HL-60 (cell line): ENCODE data around the gene CSDE1.

ENCODE experiments used
- DNase-seq, 2 experiments: peaks; one replicate each; pipeline ENCODE4 v3.0.0-alpha.2; 2010 to 2020; ENCODE audit warnings: low read depth in 1 of 2, low spot score in 1 of 2
- H3K27ac ChIP-seq: fragments of 250-450 bp; sonication (Bioruptor Pico); replicated peaks from 2 replicates; pipeline ENCODE4 v1.5.1; 2020; ENCODE audit warnings: mild to moderate bottlenecking, moderate library complexity
- H3K27me3 ChIP-seq: fragments of 250-450 bp; sonication (Bioruptor Pico); 2 replicates; pipeline ENCODE4 v1.5.1; 2021; ENCODE audit warnings: mild to moderate bottlenecking, moderate library complexity; ENCODE audit not compliant: insufficient read depth, poor library complexity, severe bottlenecking
- H3K4me3 ChIP-seq: replicated peaks from 2 replicates; pipeline ENCODE4 v1.5.1; 2011; ENCODE audit warnings: mild to moderate bottlenecking, control low read depth, low read length; ENCODE audit not compliant: insufficient read depth
- GABPA ChIP-seq: IDR thresholded peaks from 2 replicates; pipeline ENCODE4 v1.6.1; 2012; ENCODE audit warnings: low read depth
- POLR2AphosphoS5 ChIP-seq: IDR thresholded peaks from 2 replicates; pipeline ENCODE4 v1.6.1; 2012; ENCODE audit warnings: low read depth
- SPI1 ChIP-seq: IDR thresholded peaks from 2 replicates; pipeline ENCODE4 v1.6.1; 2012; ENCODE audit warnings: low read depth, mild to moderate bottlenecking, borderline replicate concordance
- TF ChIP-seq, protein P1 (sequence below): IDR thresholded peaks from one replicate; pipeline ENCODE4 v1.5.1; 2011; ENCODE audit warnings: low read length, control low read depth, inconsistent platforms; ENCODE audit not compliant: insufficient read depth
- TF ChIP-seq, protein P2 (sequence below): IDR thresholded peaks from 2 replicates; pipeline ENCODE4 v1.6.1; 2012; ENCODE audit warnings: low read depth; ENCODE audit not compliant: insufficient replicate concordance

Gene CSDE1

DNA sequence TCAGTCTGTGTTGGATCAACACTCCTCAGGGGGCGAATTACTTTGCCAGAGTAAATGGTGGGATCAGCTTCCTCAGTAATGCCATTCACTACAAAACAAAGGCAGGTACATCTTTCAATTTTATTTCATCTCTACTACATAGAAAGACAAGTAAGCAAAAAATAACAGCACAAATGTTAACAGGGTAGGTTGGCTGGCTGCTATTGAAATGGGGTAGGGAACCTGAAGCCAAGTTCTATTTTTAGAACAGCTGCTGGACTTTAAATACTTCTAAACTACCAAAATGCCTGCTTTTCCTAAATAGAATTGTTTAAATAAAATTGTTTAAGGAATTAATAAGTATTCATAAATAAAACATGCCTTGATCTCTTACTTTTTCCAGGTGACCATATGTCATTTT, 33.9 kb downstream of the CSDE1 start:
- Histone ChIP-seq H3K27ac (no peak overlapping the region), H3K4me3 (no peak overlapping the region), H3K27me3 (no peaks in the 10 kb centered on the region)
- no peak for DNase-seq
- TF ChIP-seq POLR2AphosphoS5 (no peak), SPI1 (no peak), GABPA (no peak)
- TF ChIP-seq, protein P1, sequence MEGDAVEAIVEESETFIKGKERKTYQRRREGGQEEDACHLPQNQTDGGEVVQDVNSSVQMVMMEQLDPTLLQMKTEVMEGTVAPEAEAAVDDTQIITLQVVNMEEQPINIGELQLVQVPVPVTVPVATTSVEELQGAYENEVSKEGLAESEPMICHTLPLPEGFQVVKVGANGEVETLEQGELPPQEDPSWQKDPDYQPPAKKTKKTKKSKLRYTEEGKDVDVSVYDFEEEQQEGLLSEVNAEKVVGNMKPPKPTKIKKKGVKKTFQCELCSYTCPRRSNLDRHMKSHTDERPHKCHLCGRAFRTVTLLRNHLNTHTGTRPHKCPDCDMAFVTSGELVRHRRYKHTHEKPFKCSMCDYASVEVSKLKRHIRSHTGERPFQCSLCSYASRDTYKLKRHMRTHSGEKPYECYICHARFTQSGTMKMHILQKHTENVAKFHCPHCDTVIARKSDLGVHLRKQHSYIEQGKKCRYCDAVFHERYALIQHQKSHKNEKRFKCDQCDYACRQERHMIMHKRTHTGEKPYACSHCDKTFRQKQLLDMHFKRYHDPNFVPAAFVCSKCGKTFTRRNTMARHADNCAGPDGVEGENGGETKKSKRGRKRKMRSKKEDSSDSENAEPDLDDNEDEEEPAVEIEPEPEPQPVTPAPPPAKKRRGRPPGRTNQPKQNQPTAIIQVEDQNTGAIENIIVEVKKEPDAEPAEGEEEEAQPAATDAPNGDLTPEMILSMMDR, result no peak
- TF ChIP-seq, protein P2, sequence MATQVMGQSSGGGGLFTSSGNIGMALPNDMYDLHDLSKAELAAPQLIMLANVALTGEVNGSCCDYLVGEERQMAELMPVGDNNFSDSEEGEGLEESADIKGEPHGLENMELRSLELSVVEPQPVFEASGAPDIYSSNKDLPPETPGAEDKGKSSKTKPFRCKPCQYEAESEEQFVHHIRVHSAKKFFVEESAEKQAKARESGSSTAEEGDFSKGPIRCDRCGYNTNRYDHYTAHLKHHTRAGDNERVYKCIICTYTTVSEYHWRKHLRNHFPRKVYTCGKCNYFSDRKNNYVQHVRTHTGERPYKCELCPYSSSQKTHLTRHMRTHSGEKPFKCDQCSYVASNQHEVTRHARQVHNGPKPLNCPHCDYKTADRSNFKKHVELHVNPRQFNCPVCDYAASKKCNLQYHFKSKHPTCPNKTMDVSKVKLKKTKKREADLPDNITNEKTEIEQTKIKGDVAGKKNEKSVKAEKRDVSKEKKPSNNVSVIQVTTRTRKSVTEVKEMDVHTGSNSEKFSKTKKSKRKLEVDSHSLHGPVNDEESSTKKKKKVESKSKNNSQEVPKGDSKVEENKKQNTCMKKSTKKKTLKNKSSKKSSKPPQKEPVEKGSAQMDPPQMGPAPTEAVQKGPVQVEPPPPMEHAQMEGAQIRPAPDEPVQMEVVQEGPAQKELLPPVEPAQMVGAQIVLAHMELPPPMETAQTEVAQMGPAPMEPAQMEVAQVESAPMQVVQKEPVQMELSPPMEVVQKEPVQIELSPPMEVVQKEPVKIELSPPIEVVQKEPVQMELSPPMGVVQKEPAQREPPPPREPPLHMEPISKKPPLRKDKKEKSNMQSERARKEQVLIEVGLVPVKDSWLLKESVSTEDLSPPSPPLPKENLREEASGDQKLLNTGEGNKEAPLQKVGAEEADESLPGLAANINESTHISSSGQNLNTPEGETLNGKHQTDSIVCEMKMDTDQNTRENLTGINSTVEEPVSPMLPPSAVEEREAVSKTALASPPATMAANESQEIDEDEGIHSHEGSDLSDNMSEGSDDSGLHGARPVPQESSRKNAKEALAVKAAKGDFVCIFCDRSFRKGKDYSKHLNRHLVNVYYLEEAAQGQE, result no peak

DNA sequence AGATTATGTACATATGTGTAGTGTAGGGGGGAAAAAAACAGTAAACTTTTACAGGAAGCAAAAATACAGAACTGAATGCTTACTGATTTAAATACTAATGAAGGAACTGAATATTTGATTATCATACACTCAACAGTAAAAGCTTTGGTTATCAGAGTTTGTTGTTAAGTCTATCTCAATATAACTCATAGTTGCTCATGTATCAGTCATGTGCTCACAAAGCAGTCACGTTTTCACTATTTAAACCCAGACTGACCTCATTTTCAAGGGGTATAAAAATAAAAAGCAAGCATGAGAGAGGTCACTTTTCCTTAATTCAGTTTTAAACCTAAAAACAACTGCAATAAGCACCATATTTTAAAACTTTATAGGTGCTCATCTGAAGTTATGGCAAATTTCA, 34.3 kb downstream of the CSDE1 start:
- no peak for DNase-seq
- TF ChIP-seq POLR2AphosphoS5 (no peak), GABPA (no peak), SPI1 (no peak)
- TF ChIP-seq, protein P2, result no peak
- TF ChIP-seq, protein P1, result no peak
- H3K27ac ChIP-seq, result no peak overlapping the region
- H3K4me3 ChIP-seq, result no peak overlapping the region
- no peaks in the 10 kb centered on the region for H3K27me3 ChIP-seq

DNA sequence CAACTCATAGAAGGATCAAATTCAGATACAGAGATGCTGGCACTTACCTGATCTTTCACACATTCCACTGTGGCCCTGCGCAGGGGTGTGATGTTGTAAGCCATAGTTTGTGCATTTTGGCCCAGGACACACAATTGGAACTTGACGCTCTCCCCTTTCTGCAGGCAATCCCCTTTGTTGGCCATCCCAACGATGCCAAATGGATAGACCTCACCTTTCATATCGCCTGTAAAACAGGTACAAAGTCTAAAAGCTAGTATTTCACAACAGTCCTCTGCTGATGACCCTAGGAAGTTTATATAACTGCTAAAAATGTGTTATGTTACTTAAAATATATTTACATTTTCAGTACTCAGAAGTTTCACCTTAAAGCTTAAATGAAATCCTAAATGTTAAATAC, 37.3 kb downstream of the CSDE1 start:
- no peaks in the 10 kb centered on the region for H3K27me3 ChIP-seq
- TF ChIP-seq, protein P2, result no peak
- TF ChIP-seq GABPA (no peak), SPI1 (no peak), POLR2AphosphoS5 (no peak)
- TF ChIP-seq, protein P1, result no peak
- DNase-seq, result no peak
- no peak overlapping the region for H3K27ac ChIP-seq
- H3K4me3 ChIP-seq, result no peak overlapping the region
